ENCODE results near the gene PKD1L1. TPM values are rescaled to one million over a fixed set of nuclear protein-coding genes. Genes with fewer than 3 reads are reported as not detected.

PKD1L1 gene
- total RNA-seq, 1 donor from 2014 or later, result 0.17 TPM

- Mint-ChIP-seq H3K4me1 (ENCODE audit: unreplicated experiment) (peaks cover 11% of the 10 kb centered on the region), H3K9me3 (no peaks in the 10 kb centered on the region), H3K36me3 (no peaks in the 10 kb centered on the region), H3K27ac (no peak overlapping the region), H3K27me3 (peaks cover 23% of the 10 kb centered on the region), H3K4me3 (no peak overlapping the region)
- DNase-seq (ENCODE audit: extremely low spot score, unreplicated experiment), result no peak
- no peak for TF ChIP-seq CTCF (conservative IDR thresholded peaks at IDR 0.05)
Measured at GRCh38 chr7:47807756-47808155, 140.5 kb downstream of the PKD1L1 start.

GRCh38 chr7:47807126-47807525 lies 141.1 kb downstream of the PKD1L1 start:
- H3K27me3 Mint-ChIP-seq, result peaks cover 23% of the 10 kb centered on the region
- no peak overlapping the region for H3K4me3 Mint-ChIP-seq
- H3K9me3 Mint-ChIP-seq, result no peaks in the 10 kb centered on the region
- H3K36me3 Mint-ChIP-seq, result no peaks in the 10 kb centered on the region
- H3K27ac Mint-ChIP-seq, result no peak overlapping the region
- DNase-seq (ENCODE audit: extremely low spot score, unreplicated experiment), result no peak
- peaks cover 11% of the 10 kb centered on the region for H3K4me1 Mint-ChIP-seq (ENCODE audit: unreplicated experiment)
- TF ChIP-seq CTCF (conservative IDR thresholded peaks at IDR 0.05), result no peak

GRCh38 chr7:47806701-47807103 lies 141.6 kb downstream of the PKD1L1 start:
- no peak overlapping the region for H3K4me3 Mint-ChIP-seq
- no peaks in the 10 kb centered on the region for H3K36me3 Mint-ChIP-seq
- DNase-seq (ENCODE audit: extremely low spot score, unreplicated experiment), result no peak
- H3K4me1 Mint-ChIP-seq (ENCODE audit: unreplicated experiment), result peaks cover 11% of the 10 kb centered on the region
- TF ChIP-seq CTCF (conservative IDR thresholded peaks at IDR 0.05), result no peak
- no peaks in the 10 kb centered on the region for H3K9me3 Mint-ChIP-seq
- peaks cover 23% of the 10 kb centered on the region for H3K27me3 Mint-ChIP-seq
- H3K27ac Mint-ChIP-seq, result no peak overlapping the region

- no peak overlapping the region for H3K4me3 Mint-ChIP-seq
- peak overlapping the region; percentile 37 for H3K27ac Mint-ChIP-seq
- no peak for DNase-seq (ENCODE audit: extremely low spot score, unreplicated experiment)
- H3K9me3 Mint-ChIP-seq, result no peaks in the 10 kb centered on the region
- no peaks in the 10 kb centered on the region for H3K36me3 Mint-ChIP-seq
- peaks cover 11% of the 10 kb centered on the region for H3K4me1 Mint-ChIP-seq (ENCODE audit: unreplicated experiment)
- peaks cover 26% of the 10 kb centered on the region for H3K27me3 Mint-ChIP-seq
- no peak for TF ChIP-seq CTCF (conservative IDR thresholded peaks at IDR 0.05)
Measured at GRCh38 chr7:47804767-47805545, 143.3 kb downstream of the PKD1L1 start.

- DNase-seq (ENCODE audit: extremely low spot score, unreplicated experiment), result no peak
- Mint-ChIP-seq H3K36me3 (no peaks in the 10 kb centered on the region), H3K27ac (no peak overlapping the region), H3K4me3 (no peak overlapping the region), H3K4me1 (ENCODE audit: unreplicated experiment) (peaks cover 11% of the 10 kb centered on the region), H3K9me3 (no peaks in the 10 kb centered on the region), H3K27me3 (peaks cover 28% of the 10 kb centered on the region)
- TF ChIP-seq CTCF (conservative IDR thresholded peaks at IDR 0.05), result no peak
Measured at GRCh38 chr7:47803846-47804245, 144.4 kb downstream of the PKD1L1 start.

Data from type B pancreatic cell (in vitro differentiated cells).